ENCODE results near the gene ABTB2.
A peak's percentile ranks its signal among the peaks of the same experiment; 100 is the strongest.

ABTB2 gene

DNA sequence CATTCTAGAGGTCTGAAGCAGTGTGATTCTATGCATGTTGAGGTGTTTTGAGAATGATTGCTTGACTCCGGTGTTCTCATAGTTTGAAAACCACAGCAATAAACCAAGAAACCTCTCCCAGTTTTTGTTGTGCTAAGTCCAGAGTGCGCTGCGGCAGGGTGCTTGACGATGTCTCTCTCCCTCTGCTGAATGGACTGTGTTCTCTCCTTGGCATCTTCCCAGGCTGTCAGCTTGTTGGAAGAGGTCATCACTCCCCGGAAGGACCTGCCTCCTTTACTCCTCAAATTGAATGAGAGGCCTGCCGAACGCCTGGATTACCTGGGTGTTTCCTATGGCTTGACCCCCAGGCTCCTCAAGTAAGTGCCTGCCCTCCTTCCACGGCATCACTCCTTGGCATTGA, 221.4 kb downstream of the ABTB2 start:
- DNase-seq, result no peak

DNA sequence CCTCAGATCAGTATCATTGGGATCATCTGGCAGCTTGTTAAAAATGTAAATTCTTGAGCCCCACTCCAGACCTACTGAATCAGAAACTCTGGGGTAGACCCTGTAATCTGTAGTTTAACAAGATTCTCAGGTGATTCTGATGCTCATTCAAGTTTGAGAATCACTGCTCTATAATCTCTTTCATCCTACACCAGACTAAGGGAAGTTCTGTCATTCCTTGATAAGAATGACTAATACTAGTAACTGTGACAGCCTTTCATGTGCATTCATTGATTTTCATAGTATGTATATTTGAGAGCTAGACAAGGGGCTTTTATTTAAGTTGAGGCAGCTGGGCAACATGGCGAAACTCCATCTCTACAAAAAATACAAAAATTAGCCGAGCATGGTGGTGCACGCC, 222.4 kb downstream of the ABTB2 start:
- no peak for DNase-seq

DNA sequence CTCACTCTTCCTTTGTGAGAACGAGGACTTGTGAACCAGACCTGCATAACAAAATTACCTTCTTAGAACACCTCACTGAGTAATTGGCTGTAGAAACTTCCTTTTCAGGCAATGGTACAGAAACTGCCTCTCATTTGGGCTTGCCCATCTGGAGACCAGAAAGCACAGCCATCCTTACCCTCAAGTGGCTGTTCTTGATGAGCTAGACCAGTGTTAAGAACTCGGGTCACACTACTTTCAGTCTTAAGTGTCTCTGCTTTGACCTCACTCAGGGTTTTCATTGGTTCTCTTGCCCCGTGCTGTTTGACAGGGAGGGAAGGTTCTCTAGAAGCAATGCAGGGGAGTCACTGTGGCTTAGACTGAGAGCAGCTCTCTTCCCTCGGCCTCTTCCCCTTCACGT, 223.0 kb downstream of the ABTB2 start:
- no peak for DNase-seq

DNA sequence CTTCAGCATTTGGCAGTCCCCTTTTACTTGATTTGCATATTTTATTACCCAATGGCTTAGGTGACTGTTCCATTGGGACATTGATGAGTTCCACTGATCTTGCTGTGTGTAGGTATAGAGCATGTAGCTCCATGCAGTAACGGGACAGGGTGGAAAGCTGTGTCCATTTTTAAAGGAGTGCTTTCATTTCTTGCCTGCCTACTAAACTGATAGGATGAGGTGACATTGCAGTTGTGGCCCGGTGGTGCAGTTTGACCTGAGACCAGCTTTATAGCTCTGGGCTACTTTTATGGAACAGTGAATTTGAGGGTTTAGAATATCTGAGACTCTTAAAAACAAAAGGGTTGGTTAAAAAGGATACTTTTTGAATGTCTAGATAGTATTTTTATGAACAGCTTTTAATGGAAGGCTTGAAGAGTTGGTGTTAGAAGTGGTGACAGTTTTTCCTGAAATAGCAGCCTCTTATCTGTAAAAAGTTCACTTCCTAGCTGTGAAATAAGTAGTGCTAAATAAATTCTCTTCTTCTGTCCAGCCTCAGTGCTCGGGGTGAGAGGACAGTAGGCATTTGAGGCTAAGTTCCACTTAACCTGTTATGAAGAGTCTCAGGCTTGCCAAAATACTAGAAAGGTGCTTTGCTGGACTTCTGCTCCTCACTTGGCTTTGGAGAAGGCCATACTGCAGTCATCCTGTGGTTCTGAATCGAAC, 225.4 kb downstream of the ABTB2 start:
- DNase-seq, result no peak

DNA sequence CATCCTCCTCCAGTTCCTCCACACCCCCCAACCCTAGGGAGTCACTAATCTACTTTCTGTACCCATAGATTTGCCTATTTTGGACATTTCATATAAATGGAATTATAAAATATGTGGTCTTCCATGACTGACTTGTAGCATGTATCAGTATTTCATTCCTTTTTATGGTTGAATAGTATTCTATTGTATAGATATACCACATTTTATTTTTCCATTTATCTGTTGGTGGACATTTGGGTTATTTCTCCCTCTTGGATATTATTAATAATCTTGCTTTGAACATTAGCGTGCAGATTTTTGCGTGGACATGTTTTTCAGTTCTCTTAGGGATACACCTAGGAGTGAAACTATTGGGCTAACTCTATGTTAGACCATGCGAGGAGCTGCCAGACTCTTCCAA, 229.0 kb downstream of the ABTB2 start:
- DNase-seq, result no peak

DNA sequence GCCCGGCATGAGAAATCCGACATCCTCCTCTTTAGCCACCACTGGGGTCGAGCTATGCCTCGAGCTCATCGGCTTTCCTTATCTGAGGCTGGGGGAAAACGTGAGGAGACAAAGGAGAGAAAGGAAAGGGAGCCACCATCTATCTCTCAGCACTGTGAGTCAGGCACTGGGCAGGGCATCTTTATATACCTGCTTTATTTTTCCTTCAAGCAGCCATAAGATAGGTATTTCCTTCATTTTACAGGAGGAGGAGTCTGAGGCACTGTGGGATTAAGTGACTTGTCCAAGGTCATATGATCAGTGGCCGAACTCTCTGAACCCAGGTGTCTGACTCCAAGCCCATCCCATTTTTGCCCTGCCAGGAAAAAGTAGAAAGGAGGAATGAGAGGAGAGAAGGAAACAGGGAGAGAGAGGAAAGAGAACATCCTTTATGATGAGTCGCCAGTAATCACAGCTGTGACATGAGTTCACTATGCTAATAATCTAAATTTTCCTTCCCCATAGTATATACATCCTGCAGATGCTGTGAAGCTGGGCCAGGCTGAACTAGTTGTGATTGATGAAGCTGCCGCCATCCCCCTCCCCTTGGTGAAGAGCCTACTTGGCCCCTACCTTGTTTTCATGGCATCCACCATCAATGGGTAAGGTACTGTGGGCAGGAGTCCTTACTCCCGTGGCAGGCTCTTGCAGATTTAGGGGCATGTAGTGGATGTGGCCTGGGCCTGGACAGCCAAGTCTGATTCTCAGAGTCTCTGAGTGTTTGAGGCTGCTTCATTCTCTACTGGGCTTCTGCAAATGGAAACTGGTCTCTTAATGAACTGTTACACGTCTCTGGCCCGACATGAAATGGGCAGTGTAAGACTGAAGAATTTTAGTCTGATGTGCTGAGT, 230.6 kb downstream of the ABTB2 start:
- no peak for DNase-seq

DNA sequence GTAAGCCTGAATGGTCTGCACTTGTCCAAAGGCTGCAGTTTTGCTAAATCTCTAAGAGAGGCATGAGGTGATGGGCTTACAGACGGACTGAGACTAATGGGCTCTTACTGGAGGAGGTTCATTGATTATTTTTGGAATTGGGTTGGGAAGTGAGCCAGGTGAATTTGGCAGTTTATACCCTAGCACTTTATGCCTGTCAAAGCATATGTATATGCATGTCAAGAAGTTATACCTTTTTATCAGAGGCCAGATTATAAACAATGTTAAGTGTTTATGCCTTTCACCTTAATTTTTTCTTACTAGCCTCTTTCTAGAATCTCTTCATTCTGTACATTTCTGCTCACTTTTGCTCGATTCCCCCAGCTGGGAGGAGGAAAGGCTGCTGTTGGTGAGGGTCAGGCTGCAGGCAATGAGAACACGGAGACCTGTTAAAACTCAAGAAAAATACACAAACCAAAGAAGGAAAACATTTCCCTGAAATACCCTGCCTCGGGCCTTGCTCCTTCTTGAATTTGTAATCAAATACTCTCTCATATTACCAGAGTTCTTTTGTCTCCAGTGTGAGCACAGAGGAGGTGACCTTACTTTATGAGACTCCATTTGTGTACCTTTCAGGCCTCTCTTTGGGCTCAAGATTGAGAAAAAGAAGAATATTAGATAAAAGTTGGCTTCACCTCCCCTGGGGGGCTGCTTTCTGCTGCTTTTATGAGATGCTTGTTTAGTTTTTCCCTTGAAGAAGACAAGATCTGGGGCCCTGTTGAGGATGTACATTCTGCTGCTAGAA, 232.7 kb downstream of the ABTB2 start:
- no peak for DNase-seq

DNA sequence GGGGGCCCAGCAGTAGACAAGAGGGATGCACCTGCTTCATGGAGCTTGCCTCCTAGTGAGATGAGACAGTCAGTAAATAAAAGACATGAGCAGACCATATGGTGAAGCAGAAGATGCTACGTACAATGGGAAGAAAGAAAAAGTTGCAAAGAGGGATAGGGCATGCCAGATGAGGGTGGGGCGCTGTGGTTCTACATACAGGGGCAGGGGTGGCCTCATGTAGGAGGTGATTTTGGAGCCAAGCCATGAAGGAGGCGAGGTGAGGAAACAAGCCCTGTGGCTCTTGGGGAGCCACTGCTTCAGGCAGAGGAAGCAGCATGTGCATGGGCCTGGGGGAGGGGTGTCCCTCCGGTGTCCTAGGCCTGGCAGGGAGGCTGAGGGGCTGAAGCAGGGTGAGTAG, 237.2 kb downstream of the ABTB2 start:
- DNase-seq, result no peak

DNA sequence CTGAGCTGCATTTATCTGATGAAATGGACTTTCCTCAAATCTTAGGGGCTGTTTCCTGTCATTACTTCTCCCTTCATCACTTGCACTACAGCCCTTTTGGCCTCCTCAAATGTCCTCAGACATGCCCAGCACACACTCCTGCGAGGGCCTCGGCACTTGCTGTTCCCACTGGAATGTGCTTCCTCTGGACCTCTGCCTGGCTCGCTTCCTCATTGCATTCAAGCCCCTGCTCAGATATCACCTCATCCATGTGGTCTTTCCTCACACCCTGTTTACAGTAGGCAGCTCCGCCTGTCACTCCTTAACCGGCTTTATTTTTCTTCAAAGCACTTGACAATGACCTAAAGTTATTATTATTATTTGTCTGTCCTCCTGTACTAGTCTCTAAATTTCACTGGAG, 243.3 kb downstream of the ABTB2 start:
- no peak for DNase-seq

DNA sequence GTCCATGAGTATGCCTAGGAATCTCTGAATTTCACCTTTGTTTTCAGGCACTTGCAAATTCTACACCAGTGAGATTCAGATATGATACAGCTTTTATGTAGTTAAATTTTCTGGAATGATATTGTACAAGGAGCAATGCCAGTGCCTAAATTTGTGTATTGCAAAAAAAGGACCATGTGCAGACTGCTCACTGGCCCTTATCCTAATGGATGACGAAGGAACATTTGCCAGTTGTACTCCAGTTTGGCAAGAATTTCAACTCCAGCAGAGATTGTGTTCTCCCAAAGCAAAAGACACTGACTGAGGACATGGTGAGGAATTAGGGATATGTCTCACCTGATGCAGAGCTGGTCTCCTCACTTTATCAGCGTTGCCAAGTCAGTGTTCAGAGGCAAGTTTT, 243.8 kb downstream of the ABTB2 start:
- no peak for DNase-seq

DNA sequence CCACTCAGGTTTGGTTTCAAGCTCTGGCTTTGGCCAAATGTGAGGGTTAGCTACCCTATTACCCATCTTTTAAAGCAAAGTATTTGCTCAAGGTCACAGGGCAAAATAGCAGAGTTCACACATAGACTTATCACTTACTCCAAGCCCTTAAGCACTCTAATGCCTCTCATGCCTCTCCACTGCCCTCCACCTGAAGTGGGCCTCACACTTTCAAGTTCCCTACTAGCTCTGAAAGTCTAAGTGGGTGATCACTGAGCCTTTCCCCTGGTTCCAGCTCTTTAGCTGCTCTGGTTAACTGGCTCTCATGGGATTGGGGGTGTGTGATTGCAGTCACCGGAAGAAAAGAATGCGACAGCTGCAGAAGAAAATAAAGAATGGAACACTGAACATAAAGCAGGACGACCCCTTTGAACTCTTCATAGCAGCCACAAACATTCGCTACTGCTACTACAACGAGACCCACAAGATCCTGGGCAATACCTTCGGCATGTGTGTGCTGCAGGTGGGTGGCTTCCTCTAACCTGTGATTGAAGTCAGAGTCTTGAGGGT, 246.0 kb downstream of the ABTB2 start:
- DNase-seq, result no peak

DNA sequence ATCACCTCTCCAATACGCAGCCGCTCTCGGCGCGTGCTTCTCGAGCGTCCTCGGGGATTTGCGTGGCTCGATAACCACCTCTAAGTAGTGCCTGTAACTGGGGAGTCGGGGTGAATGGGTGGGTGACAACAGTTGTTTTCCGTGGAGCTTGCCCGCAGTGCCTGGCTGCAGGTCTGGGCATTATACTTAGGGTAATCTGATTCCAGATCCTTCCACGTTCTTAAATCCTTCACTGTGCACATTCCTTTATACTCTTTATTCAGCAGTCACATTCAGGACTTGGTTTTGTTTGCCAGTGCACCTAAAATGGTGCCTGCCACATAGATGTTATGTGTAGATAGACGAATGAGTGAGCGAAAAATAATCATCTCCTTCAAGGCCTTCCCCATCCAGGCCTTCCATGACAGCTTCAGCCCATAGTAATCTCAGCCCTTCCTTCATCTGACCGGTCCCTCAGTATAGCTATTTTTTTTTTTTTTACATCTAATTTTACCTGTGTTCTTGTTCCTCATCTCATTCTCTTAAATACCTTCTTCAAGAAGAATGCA, 251.8 kb downstream of the ABTB2 start:
- DNase-seq, result no peak

DNA sequence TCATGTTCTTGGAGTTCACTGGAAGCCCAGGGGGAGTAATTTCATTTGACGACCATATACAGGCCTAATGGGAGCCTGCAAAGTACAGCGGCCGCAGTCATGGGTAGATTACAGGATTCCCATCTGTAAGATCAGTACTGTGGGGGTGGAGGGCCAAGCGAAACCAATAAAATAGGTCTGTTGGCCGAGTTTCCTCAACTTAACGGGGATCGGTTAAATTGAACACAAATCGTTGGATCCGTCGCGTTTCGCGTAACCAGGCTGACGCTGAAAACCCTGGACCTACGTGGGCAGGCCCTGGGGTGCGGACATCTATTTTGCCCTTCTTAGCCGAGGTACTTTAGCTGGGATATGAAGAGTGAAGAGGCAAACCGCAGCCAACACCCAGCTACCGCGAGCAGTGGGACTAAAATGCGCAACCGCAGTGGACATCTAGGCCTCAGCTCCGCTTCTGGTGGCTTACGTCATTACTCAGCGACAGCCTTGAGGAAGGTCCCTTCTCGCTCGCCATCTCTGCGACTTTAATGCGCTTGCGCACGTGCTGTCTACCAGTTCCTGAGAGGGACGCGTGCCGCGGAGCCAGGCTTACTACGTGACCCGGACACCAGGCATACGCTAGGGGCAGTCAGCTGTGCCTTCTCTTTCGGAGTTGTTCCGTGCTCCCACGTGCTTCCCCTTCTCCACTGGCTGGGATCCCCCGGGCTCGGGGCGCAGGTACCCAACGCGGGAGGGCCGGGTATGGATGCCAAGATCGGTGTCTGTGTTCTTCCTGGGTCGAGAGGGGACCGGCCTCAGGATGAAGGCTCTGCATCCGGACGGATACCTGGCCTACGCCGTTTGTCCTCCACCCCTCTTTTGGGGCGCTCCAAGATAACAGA, 252.5 kb downstream of the ABTB2 start, which contains the start of gene NAT10:
Gene NAT10, plus strand, starts transcription at position 551 of the 878 bp plus-strand sequence. CDS start 2,597 bp downstream, outside the sequence.
- peak; percentile 97 for DNase-seq

DNA sequence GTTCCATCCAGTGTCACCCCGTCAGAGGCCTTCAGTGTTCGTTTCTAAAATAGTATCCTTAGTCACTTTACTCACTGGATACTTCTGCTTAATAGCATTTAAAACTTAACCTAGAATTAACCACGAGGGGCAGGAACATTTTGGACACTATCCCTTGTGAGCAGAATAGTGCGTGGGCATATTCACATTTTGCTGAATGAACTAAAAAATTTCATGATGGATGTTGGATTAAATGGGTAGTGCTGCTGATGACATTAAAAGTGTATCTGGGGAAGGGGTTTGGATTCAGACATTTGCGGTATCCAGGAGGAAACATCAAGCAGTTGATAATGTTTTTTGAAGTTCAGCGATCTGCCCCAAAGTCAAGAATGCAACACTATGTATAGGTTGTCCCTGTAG, 253.1 kb downstream of the ABTB2 start:
- no peak for DNase-seq
